Measurements from ENCODE around the gene CNNM2.
"Not testable (repeated sequence)": the region's sequence is repeated elsewhere in the genome, so short reads cannot be mapped to it uniquely, and the experiment has no call there.

The CNNM2 gene

GRCh38 chr10:102967123-102967522 is 49.0 kb downstream of the CNNM2 start:
- no peak for DNase-seq (ENCODE audit: low read depth in 3 of 3)

- DNase-seq (ENCODE audit: low read depth in 3 of 3), result no peak
Observed at GRCh38 chr10:102970562-102971340, 52.7 kb downstream of the CNNM2 start.

GRCh38 chr10:102975483-102976379 is 57.6 kb downstream of the CNNM2 start:
- DNase-seq (ENCODE audit: low read depth in 3 of 3), result no peak

GRCh38 chr10:102976380-102976726 is 58.3 kb downstream of the CNNM2 start:
- not testable (repeated sequence) for DNase-seq (ENCODE audit: low read depth in 3 of 3)

- no peak for DNase-seq (ENCODE audit: low read depth in 3 of 3)
Observed at GRCh38 chr10:102982296-102982695, 64.2 kb downstream of the CNNM2 start.

- no peak for DNase-seq (ENCODE audit: low read depth in 3 of 3)
Observed at GRCh38 chr10:102984086-102984485, 66.0 kb downstream of the CNNM2 start.

- no peak for DNase-seq (ENCODE audit: low read depth in 3 of 3)
Observed at GRCh38 chr10:102985811-102986210, 67.7 kb downstream of the CNNM2 start.

- no peak for DNase-seq (ENCODE audit: low read depth in 3 of 3)
Observed at GRCh38 chr10:102988404-102989314, 70.6 kb downstream of the CNNM2 start.

- no peak for DNase-seq (ENCODE audit: low read depth in 3 of 3)
Observed at GRCh38 chr10:102994531-102995295, 76.6 kb downstream of the CNNM2 start.

- DNase-seq (ENCODE audit: low read depth in 3 of 3), result no peak
Observed at GRCh38 chr10:102996876-102997275, 78.8 kb downstream of the CNNM2 start.

- no peak for DNase-seq (ENCODE audit: low read depth in 3 of 3)
Observed at GRCh38 chr10:102997998-102998397, 79.9 kb downstream of the CNNM2 start.

- no peak for DNase-seq (ENCODE audit: low read depth in 3 of 3)
Observed at GRCh38 chr10:102998399-102998907, 80.4 kb downstream of the CNNM2 start.

GRCh38 chr10:103000050-103000449 is 82.0 kb downstream of the CNNM2 start:
- DNase-seq (ENCODE audit: low read depth in 3 of 3), result not testable (repeated sequence)

GRCh38 chr10:103007017-103007416 is 88.9 kb downstream of the CNNM2 start:
- no peak for DNase-seq (ENCODE audit: low read depth in 3 of 3)

GRCh38 chr10:103013416-103013815 is 95.3 kb downstream of the CNNM2 start:
- DNase-seq (ENCODE audit: low read depth in 3 of 3), result no peak

GRCh38 chr10:103019425-103019824 is 101.3 kb downstream of the CNNM2 start:
- DNase-seq (ENCODE audit: low read depth in 3 of 3), result no peak

- DNase-seq (ENCODE audit: low read depth in 3 of 3), result no peak
Observed at GRCh38 chr10:103021150-103021899, 103.2 kb downstream of the CNNM2 start.

- no peak for DNase-seq (ENCODE audit: low read depth in 3 of 3)
Observed at GRCh38 chr10:103021900-103022293, 103.8 kb downstream of the CNNM2 start.

GRCh38 chr10:103025696-103026095 is 107.6 kb downstream of the CNNM2 start:
- no peak for DNase-seq (ENCODE audit: low read depth in 3 of 3)

GRCh38 chr10:103038570-103038969 is 120.5 kb downstream of the CNNM2 start:
- no peak for DNase-seq (ENCODE audit: low read depth in 3 of 3)
